ENCODE results near the gene WFS1.

WFS1 gene

GRCh38 chr4:6225469-6225868, 44.2 kb upstream of the WFS1 start:
- Histone ChIP-seq H3K27me3 (replicated peaks) (peaks cover 6% of the 10 kb centered on the region), H3K27ac (no peak overlapping the region), H3K4me3 (ENCODE audit: low read depth, low read length) (no peak overlapping the region), H3K36me3 (replicated peaks) (no peaks in the 10 kb centered on the region)
- peak; percentile 14 for DNase-seq
- TF ChIP-seq, protein P1, sequence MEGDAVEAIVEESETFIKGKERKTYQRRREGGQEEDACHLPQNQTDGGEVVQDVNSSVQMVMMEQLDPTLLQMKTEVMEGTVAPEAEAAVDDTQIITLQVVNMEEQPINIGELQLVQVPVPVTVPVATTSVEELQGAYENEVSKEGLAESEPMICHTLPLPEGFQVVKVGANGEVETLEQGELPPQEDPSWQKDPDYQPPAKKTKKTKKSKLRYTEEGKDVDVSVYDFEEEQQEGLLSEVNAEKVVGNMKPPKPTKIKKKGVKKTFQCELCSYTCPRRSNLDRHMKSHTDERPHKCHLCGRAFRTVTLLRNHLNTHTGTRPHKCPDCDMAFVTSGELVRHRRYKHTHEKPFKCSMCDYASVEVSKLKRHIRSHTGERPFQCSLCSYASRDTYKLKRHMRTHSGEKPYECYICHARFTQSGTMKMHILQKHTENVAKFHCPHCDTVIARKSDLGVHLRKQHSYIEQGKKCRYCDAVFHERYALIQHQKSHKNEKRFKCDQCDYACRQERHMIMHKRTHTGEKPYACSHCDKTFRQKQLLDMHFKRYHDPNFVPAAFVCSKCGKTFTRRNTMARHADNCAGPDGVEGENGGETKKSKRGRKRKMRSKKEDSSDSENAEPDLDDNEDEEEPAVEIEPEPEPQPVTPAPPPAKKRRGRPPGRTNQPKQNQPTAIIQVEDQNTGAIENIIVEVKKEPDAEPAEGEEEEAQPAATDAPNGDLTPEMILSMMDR (IDR thresholded peaks at IDR 0.05; ENCODE audit: low read depth, low read length, missing control alignments): no peak
- in situ Hi-C loops (cut with HindIII; ENCODE audit: low pct_ligation_motif_present, low sequenced_read_pairs): no loop called here

- Histone ChIP-seq H3K36me3 (replicated peaks) (no peaks in the 10 kb centered on the region), H3K27ac (no peak overlapping the region), H3K4me3 (ENCODE audit: low read depth, low read length) (no peak overlapping the region), H3K27me3 (replicated peaks) (peaks cover under 1% of the 10 kb centered on the region)
- TF ChIP-seq, protein P1 (IDR thresholded peaks at IDR 0.05; ENCODE audit: low read depth, low read length, missing control alignments): no peak
- in situ Hi-C loops (cut with HindIII; ENCODE audit: low pct_ligation_motif_present, low sequenced_read_pairs): no loop called here
- DNase-seq: no peak
Observed at GRCh38 chr4:6226506-6226905, 43.1 kb upstream of the WFS1 start.

DNA sequence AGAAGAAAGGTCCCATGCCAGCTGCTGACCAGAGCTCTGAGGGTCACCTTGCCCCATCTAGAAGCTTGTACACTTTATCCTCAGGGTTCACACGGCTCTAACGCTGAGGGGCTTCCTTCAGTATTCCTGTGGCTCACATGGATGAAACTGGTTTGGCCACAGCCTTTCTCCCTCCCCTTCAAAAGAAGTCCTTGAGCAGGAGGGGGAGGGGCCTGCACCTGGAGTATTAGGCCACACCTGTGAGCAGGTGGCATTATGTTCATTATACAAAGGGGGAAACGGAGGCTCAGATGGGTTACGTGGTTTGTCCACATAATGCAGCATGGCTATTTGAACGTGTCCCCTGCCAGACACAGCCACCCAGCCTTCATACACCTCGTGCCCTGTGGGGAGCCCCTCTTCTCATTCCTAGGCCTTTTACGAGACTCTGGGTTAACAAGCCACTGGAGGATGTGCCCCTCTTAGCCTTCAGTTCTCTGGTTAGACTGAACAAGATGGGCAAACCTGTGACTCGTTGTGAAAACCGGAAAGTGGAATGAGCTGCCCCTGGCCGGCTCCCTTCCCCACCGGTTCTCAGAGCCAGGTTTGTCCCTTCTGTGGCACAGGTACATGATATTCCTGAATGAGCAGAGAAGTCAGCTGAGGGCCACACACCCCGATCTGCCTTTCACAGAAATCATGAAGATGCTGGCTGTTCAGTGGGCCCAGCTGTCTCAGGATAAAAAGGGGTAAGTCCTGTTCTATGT, 42.1 kb upstream of the WFS1 start:
- TF ChIP-seq, protein P1 (IDR thresholded peaks at IDR 0.05; ENCODE audit: low read depth, low read length, missing control alignments): no peak
- no peaks in the 10 kb centered on the region for H3K27me3 ChIP-seq (replicated peaks)
- no peak for DNase-seq
- H3K4me3 ChIP-seq (ENCODE audit: low read depth, low read length): no peak overlapping the region
- no peak overlapping the region for H3K27ac ChIP-seq
- no peaks in the 10 kb centered on the region for H3K36me3 ChIP-seq (replicated peaks)
- in situ Hi-C loops (cut with HindIII; ENCODE audit: low pct_ligation_motif_present, low sequenced_read_pairs): no loop called here

DNA sequence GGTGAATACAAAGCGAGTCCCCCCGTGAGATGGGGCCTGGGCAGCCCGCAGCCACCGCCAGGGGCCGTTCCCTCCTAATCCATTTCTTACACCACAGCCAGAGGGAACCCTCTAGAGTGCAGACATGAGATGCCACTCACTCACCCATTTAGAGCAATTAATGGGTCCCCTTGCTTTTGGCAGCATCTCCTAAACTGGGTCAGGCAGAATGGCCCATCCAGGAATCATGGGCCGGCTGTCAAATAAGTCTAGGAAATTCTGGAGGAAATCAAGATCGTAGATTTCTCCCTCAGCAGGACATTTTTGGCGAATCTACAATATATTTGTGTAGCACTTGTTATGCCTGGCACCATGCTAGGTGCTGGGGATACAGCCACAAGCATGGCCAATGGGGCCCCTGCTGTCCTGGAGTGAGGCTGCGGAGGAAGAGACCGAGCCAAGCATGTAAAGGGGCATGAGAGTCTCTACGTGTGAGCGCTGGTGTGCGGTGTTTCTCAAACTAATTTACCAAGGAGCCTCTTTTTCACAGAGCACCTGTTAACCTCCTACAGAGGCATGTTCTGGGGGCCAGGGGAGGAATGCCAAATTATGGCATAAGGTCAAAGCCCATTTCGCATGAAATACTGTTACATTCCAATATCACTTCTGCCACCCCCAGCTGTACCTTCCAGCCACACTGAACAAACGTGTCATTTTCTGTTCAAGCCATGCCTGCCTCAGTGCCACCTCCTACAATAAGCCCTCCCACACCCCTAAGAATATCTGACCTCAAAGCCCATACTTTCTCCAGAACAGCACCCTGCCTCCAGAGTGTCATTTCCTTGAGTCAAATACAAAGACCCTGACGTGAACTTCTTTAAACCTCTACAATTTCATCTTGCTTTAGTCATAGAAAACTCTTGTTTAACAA, 41.2 kb upstream of the WFS1 start:
- TF ChIP-seq, protein P1 (IDR thresholded peaks at IDR 0.05; ENCODE audit: low read depth, low read length, missing control alignments): no peak
- Histone ChIP-seq H3K27ac (no peak overlapping the region), H3K4me3 (ENCODE audit: low read depth, low read length) (no peak overlapping the region), H3K36me3 (replicated peaks) (no peaks in the 10 kb centered on the region), H3K27me3 (replicated peaks) (no peaks in the 10 kb centered on the region)
- in situ Hi-C loops (cut with HindIII; ENCODE audit: low pct_ligation_motif_present, low sequenced_read_pairs): no loop called here
- no peak for DNase-seq

DNA sequence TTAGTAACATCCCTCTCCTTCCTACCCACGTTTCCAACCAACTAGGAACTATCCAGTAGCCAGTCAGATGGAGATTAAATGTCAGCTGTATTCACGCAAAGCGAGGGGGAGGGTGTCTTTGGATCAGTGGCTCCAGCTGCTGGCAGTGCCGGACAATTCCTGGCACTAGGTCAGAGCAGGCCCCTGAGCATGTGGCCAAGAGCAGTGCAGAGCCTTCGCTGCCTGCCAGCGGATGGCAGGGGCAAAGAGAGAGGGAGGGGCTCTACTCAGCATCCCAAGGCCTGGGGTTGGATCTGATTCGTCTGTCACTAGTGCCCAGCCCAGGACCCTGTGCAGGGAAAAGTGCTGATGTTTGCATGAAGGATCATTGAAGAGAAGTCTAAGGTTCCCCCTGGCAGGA, 40.6 kb upstream of the WFS1 start:
- H3K27me3 ChIP-seq (replicated peaks): no peaks in the 10 kb centered on the region
- no peaks in the 10 kb centered on the region for H3K36me3 ChIP-seq (replicated peaks)
- H3K27ac ChIP-seq: no peak overlapping the region
- no peak for DNase-seq
- no peak overlapping the region for H3K4me3 ChIP-seq (ENCODE audit: low read depth, low read length)
- TF ChIP-seq, protein P1 (IDR thresholded peaks at IDR 0.05; ENCODE audit: low read depth, low read length, missing control alignments): no peak
- in situ Hi-C loops (cut with HindIII; ENCODE audit: low pct_ligation_motif_present, low sequenced_read_pairs): no loop called here

Data from brain microvascular endothelial cell (primary cell).